Astrocyte (in vitro differentiated cells and primary cell): Measurements from ENCODE around the gene TMEM108. TPM values are rescaled to one million over a fixed set of nuclear protein-coding genes. Genes with fewer than 3 reads are reported as not detected.

Source experiments
- DNase-seq: peaks from one replicate; pipeline ENCODE4 v3.0.0-alpha.2; 2010; ENCODE audit warnings: low read depth
- FAIRE-seq: peaks from 2 replicates; lab custom pipeline; 2011; peaks lifted over from hg19 to GRCh38; lab: Jason Lieb, UNC
- H2AFZ ChIP-seq: 2 replicates; pipeline ENCODE4 v1.6.0; 2012; ENCODE audit warnings: low read depth, low read length, inconsistent platforms
- H3K27ac ChIP-seq: 2 replicates; pipeline ENCODE4 v1.5.1; 2011; ENCODE audit warnings: low read depth, low read length, inconsistent platforms
- H3K27me3 ChIP-seq: 2 replicates; pipeline ENCODE4 v1.6.0; 2011; ENCODE audit warnings: low read length, inconsistent platforms; ENCODE audit not compliant: insufficient read depth
- H3K36me3 ChIP-seq: 2 replicates; pipeline ENCODE4 v1.5.1; 2011; ENCODE audit warnings: low read length, inconsistent platforms; ENCODE audit not compliant: insufficient read depth
- H3K4me1 ChIP-seq: 2 replicates; pipeline ENCODE4 v1.5.1; 2011; ENCODE audit warnings: low read length, inconsistent platforms; ENCODE audit not compliant: insufficient read depth
- H3K4me2 ChIP-seq: 2 replicates; pipeline ENCODE4 v1.6.0; 2012; ENCODE audit warnings: low read length, inconsistent platforms
- H3K4me3 ChIP-seq: 2 replicates; pipeline ENCODE4 v1.5.1; 2011; ENCODE audit warnings: low read depth, mild to moderate bottlenecking, low read length, inconsistent platforms; ENCODE audit not compliant: insufficient read depth
- H3K79me2 ChIP-seq: 2 replicates; pipeline ENCODE4 v1.6.0; 2012; ENCODE audit warnings: mild to moderate bottlenecking, low read length, inconsistent platforms; ENCODE audit not compliant: insufficient read depth
- H3K9ac ChIP-seq: 2 replicates; pipeline ENCODE4 v1.6.0; 2012; ENCODE audit warnings: mild to moderate bottlenecking, low read length, inconsistent platforms
- H3K9me3 ChIP-seq: 2 replicates; pipeline ENCODE4 v1.5.1; 2012; ENCODE audit warnings: low read depth, mild to moderate bottlenecking, low read length, inconsistent platforms; ENCODE audit not compliant: insufficient read depth
- H4K20me1 ChIP-seq: 2 replicates; pipeline ENCODE4 v1.6.0; 2012; ENCODE audit warnings: low read length, inconsistent platforms; ENCODE audit not compliant: insufficient read depth
- H3K27ac Mint-ChIP-seq: one replicate; pipeline ENCODE4 v1.8.0; 2021; ENCODE audit warnings: mild to moderate bottlenecking, mixed read lengths; ENCODE audit not compliant: unreplicated experiment
- H3K27me3 Mint-ChIP-seq: one replicate; pipeline ENCODE4 v1.8.0; 2021; ENCODE audit warnings: low read depth, mixed read lengths; ENCODE audit not compliant: unreplicated experiment
- H3K36me3 Mint-ChIP-seq: one replicate; pipeline ENCODE4 v1.8.0; 2021; ENCODE audit warnings: low read depth, mixed read lengths; ENCODE audit not compliant: unreplicated experiment
- H3K4me1 Mint-ChIP-seq: one replicate; pipeline ENCODE4 v1.8.0; 2021; ENCODE audit warnings: low read depth, mixed read lengths; ENCODE audit not compliant: unreplicated experiment
- H3K4me3 Mint-ChIP-seq: one replicate; pipeline ENCODE4 v1.8.0; 2021; ENCODE audit warnings: mild to moderate bottlenecking, moderate library complexity, mixed read lengths; ENCODE audit not compliant: unreplicated experiment
- H3K9me3 Mint-ChIP-seq: one replicate; pipeline ENCODE4 v1.8.0; 2021; ENCODE audit warnings: mild to moderate bottlenecking, mixed read lengths; ENCODE audit not compliant: unreplicated experiment
- EZH2 ChIP-seq: IDR thresholded peaks from 2 replicates; pipeline ENCODE4 v1.6.1; 2012; ENCODE audit warnings: mild to moderate bottlenecking, low read length, inconsistent platforms; ENCODE audit not compliant: insufficient read depth
- total RNA-seq: library from RNA; stranded (reverse); gene quantifications from 2 replicates; pipeline ENCODE4 v1.2.1, GENCODE V29; 2021
- TF ChIP-seq, protein P1 (sequence below): IDR thresholded peaks from 2 replicates; pipeline ENCODE4 v1.5.1; 2011; ENCODE audit warnings: low read depth, mild to moderate bottlenecking, inconsistent platforms, low read length, moderate library complexity; ENCODE audit not compliant: insufficient read depth

The TMEM108 gene
- total RNA-seq, 1 donor from 2014 or later, result 5.6 TPM

- no peaks in the 10 kb centered on the region for H3K36me3 Mint-ChIP-seq
- no peaks in the 10 kb centered on the region for H3K36me3 ChIP-seq
- no peak overlapping the region for H3K4me3 Mint-ChIP-seq
- DNase-seq (no peak), FAIRE-seq (no peak)
- no peaks in the 10 kb centered on the region for H3K9me3 Mint-ChIP-seq
- no peaks in the 10 kb centered on the region for H4K20me1 ChIP-seq
- no peaks in the 10 kb centered on the region for H3K27me3 Mint-ChIP-seq
- no peaks in the 10 kb centered on the region for H3K79me2 ChIP-seq
- no peak overlapping the region for H3K27ac ChIP-seq
- H2AFZ ChIP-seq, result no peak overlapping the region
- no peak overlapping the region for H3K9ac ChIP-seq
- H3K9me3 ChIP-seq, result no peaks in the 10 kb centered on the region
- H3K4me2 ChIP-seq, result no peak overlapping the region
- H3K4me1 Mint-ChIP-seq, result peaks cover 11% of the 10 kb centered on the region
- H3K27ac Mint-ChIP-seq, result no peak overlapping the region
- no peaks in the 10 kb centered on the region for H3K27me3 ChIP-seq
- H3K4me1 ChIP-seq, result peaks cover 6% of the 10 kb centered on the region
- TF ChIP-seq, protein P1, sequence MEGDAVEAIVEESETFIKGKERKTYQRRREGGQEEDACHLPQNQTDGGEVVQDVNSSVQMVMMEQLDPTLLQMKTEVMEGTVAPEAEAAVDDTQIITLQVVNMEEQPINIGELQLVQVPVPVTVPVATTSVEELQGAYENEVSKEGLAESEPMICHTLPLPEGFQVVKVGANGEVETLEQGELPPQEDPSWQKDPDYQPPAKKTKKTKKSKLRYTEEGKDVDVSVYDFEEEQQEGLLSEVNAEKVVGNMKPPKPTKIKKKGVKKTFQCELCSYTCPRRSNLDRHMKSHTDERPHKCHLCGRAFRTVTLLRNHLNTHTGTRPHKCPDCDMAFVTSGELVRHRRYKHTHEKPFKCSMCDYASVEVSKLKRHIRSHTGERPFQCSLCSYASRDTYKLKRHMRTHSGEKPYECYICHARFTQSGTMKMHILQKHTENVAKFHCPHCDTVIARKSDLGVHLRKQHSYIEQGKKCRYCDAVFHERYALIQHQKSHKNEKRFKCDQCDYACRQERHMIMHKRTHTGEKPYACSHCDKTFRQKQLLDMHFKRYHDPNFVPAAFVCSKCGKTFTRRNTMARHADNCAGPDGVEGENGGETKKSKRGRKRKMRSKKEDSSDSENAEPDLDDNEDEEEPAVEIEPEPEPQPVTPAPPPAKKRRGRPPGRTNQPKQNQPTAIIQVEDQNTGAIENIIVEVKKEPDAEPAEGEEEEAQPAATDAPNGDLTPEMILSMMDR, result no peak
- TF ChIP-seq EZH2, result no peak
- no peak overlapping the region for H3K4me3 ChIP-seq
Observed at GRCh38 chr3:133187870-133188379, 149.7 kb downstream of the TMEM108 start.

DNA sequence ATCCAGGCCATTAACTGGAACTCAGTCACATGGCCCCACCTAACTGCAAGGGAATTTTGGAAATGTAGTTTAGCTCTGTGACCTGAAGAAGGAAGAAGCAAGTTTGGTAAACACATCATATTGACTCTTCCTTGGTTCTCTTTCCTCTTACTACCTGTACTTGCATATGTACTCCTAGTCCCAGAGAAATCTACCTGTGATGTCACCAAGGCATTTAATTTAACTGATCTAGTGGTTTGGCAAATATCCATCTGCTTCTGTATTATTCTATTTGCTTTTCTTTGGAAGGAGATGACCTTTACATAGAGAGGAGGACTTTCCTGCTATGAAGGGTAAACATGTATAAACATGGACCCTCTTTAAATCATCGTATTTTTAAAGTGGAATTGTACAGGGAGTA is 150.8 kb downstream of the TMEM108 start:
- H3K4me3 ChIP-seq, result no peak overlapping the region
- no peak overlapping the region for H2AFZ ChIP-seq
- H3K4me2 ChIP-seq, result no peak overlapping the region
- no peaks in the 10 kb centered on the region for H3K36me3 ChIP-seq
- H3K9ac ChIP-seq, result no peak overlapping the region
- H3K27me3 ChIP-seq, result no peaks in the 10 kb centered on the region
- no peaks in the 10 kb centered on the region for H3K9me3 Mint-ChIP-seq
- H3K27ac ChIP-seq, result no peak overlapping the region
- no peaks in the 10 kb centered on the region for H3K79me2 ChIP-seq
- H3K4me1 Mint-ChIP-seq, result peaks cover 16% of the 10 kb centered on the region
- H3K27me3 Mint-ChIP-seq, result no peaks in the 10 kb centered on the region
- DNase-seq (no peak), FAIRE-seq (no peak)
- no peak overlapping the region for H3K27ac Mint-ChIP-seq
- H3K4me1 ChIP-seq, result peaks cover 6% of the 10 kb centered on the region
- no peaks in the 10 kb centered on the region for H3K9me3 ChIP-seq
- TF ChIP-seq, protein P1, result no peak
- TF ChIP-seq EZH2, result no peak
- H4K20me1 ChIP-seq, result no peaks in the 10 kb centered on the region
- no peak overlapping the region for H3K4me3 Mint-ChIP-seq
- no peaks in the 10 kb centered on the region for H3K36me3 Mint-ChIP-seq

DNA sequence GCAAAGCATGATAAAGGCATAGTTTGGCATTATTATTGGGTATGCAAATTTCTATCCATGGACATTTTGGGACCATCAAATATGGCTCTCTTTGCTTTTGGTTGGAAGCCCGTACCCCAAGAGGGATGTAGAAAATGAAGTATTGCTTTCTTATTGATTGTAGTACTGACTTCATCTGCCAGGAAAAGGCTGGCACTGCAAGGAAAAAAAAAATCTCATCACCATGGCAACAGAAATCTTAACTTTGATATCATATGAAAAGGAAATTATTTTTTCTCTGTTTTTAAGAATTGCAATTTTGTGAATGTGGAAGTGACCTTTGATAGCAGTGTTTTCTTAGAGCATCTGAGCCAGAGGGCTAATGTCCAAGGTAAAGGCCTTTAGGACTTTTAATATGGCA is 151.7 kb downstream of the TMEM108 start:
- H3K4me1 ChIP-seq, result peaks cover 6% of the 10 kb centered on the region
- TF ChIP-seq EZH2, result no peak
- TF ChIP-seq, protein P1, result no peak
- no peaks in the 10 kb centered on the region for H3K36me3 Mint-ChIP-seq
- H2AFZ ChIP-seq, result no peak overlapping the region
- no peak overlapping the region for H3K4me2 ChIP-seq
- no peak for DNase-seq
- no peak overlapping the region for H3K27ac ChIP-seq
- no peak overlapping the region for H3K9ac ChIP-seq
- no peaks in the 10 kb centered on the region for H3K79me2 ChIP-seq
- H3K27me3 Mint-ChIP-seq, result no peaks in the 10 kb centered on the region
- H3K9me3 ChIP-seq, result no peaks in the 10 kb centered on the region
- no peak overlapping the region for H3K4me3 ChIP-seq
- H3K9me3 Mint-ChIP-seq, result no peaks in the 10 kb centered on the region
- H3K27ac Mint-ChIP-seq, result no peak overlapping the region
- no peak overlapping the region for H3K4me3 Mint-ChIP-seq
- FAIRE-seq, result no peak
- H3K36me3 ChIP-seq, result no peaks in the 10 kb centered on the region
- no peaks in the 10 kb centered on the region for H3K27me3 ChIP-seq
- H4K20me1 ChIP-seq, result no peaks in the 10 kb centered on the region
- H3K4me1 Mint-ChIP-seq, result peaks cover 16% of the 10 kb centered on the region
